Hair follicle dermal papilla cell (primary cell): ENCODE data around the gene TRIM60. TPM values are rescaled to one million over a fixed set of nuclear protein-coding genes. Genes with fewer than 3 reads are reported as not detected.

Experiments used
- small RNA-seq: library from RNA; depleted of rRNA; stranded (forward); fragments of <200 nt; gene quantifications from one replicate; pipeline ENCODE3, GENCODE V24; 2012
- total RNA-seq: library from RNA; depleted of rRNA; stranded (reverse); fragments of >200 nt; gene quantifications from 2 replicates; pipeline ENCODE4 v1.2.3, GENCODE V29; 2012

Gene TRIM60
- total RNA-seq, result not detected in 2 replicates

GRCh38 chr4:165031436-165032211 is at the start of gene TRIM60:
Gene TRIM60 (plus strand): TSS chr4:165031999. CDS start chr4:165040073, 8,074 bp downstream.

GRCh38 chr4:165053645-165054044 is 21.8 kb downstream of the TRIM60 start, which contains the start of gene TRIM75:
Gene TRIM75 (plus strand): TSS chr4:165053866. CDS start chr4:165059148, 5,282 bp downstream.

Small RNA genes lying within 50 kb of the gene (small RNA-seq; reads per million reads assigned to genes)
- gene AC106872.12, result not detected

Other genes with a start within 250 kb of the TRIM60 start
- 2.4 and 2.9 TPM in 2 replicates for gene APELA, start 154.8 kb upstream of the TRIM60 start, total RNA-seq
- 3.4 and 3.9 TPM in 2 replicates for gene TRIM61, start 54.3 kb upstream of the TRIM60 start, total RNA-seq
- gene TRIM75, start 21.9 kb downstream of the TRIM60 start, total RNA-seq, result not detected in 2 replicates
- gene TMEM192, start 80.9 kb downstream of the TRIM60 start, total RNA-seq, result 14.0 and 23.2 TPM in 2 replicates
- 14.9 and 18.0 TPM in 2 replicates for gene KLHL2, start 175.6 kb downstream of the TRIM60 start, total RNA-seq